LoVo (cell line): ENCODE data around the gene KAZN.

Source experiments
- DNase-seq: peaks from one replicate; pipeline ENCODE4 v3.0.0-alpha.2; 2016; ENCODE audit warnings: low spot score

Gene KAZN

DNA sequence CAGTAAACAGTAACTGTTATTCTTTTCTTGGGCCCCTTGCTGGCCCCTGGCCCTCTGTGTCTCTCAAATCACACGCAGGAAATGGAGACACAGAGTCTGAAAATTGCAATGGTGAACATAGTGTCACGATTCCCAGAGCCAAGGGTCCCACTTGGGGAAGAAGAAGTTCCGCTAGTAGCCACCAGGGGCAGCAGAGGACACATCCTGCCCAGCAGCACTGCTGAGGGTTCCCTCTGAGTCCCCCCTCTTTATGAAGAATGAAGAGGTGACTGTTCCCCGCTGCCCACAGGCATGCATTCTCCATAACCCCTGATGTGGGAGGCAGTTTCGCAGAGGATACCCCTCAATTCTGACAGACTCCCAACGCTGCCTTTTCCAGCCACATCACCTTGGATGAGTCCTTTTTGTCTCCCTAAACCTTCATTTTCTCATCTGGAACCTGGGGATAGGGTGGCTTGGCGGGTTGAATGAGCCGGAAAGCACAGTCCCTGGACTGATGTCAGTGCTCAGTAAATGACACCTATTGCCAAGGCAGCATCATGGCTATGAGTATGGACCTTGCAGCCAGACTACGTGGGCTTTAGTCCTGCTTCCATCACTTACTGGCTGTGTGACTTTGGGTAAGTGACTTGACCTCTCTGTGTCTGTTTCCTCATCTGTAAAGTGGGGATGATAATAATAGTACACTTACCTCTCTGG lies 317.0 kb downstream of the KAZN start:
- DNase-seq: peak; percentile 36

- no peak for DNase-seq
Measured at GRCh38 chr1:14919289-14919688, 320.8 kb downstream of the KAZN start.

DNA sequence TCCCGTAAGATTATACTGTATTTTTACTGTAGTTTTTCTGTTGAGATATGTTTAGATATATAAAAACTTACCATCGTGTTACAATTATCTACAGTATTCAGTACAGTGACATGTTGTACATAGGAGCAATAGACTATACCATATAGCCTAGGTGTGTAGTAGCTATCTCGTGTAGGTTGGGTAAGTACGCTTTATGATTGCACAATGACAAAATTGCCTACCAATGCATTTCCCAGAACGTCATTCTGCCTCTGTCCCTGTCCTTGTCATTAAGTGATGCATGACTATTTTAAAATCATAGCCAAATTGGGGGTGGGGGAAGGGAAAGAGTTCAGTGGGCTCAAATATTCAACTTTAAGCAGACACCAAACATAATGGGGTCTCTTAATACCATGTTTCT lies 321.3 kb downstream of the KAZN start:
- DNase-seq: no peak

DNA sequence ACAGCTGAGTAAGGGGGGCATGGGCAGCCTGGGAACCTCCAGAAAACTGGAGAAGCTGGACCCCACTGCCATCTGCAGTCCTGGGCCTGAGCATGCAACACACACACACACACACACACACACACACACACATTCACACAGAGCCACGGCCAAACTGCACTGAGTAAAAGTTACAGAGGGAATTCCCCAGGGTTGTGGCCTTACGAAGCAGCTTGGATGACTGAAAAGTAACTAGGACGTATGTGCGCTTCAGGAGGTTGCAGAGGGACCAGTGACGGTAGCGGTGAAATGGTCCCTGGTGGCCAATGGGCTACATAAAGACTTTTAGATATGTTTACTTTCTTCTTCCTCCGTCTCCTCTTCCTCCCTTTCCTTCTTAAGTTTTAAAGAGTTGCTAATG lies 322.6 kb downstream of the KAZN start:
- no peak for DNase-seq

- DNase-seq: no peak
Measured at GRCh38 chr1:14922942-14923726, 324.6 kb downstream of the KAZN start.

DNA sequence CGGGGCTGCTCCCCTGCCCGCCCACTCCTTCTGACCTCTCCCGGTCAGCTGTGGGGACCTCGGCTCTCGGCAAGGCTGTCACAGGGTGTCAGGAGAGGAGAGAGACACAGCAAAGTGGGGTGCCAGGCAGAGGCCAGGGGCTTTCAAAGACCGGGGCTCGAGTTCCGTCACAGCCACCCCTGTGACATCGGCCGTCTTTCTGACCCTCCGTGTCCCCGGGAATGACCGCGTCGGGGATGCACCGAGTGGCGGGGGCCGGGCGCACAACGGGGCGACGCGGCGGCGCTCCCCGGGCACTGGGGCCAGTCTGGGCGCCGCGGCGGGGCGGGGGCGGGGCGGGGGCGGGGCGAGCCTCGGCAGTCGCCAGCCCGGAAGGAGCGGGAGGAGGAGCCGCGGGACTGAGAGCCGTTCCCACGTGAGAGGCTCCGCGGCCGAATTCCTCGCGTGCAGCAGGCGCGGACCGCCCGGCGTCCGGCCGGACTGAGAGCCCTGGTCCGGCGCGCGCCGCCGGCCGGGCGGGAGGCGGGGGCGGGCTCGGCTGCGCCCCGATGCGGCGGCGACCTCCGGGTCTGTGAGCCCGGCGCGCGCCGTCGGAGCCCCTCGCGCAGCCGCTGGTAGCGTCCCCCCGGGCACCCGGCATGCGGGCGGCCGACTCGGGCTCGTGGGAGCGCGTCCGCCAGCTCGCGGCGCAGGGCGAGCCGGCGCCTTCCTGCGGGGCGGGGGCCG lies 325.4 kb downstream of the KAZN start:
- DNase-seq: peak; percentile 69

- peak; percentile 51 for DNase-seq
Measured at GRCh38 chr1:14924455-14925331, 326.2 kb downstream of the KAZN start.

DNA sequence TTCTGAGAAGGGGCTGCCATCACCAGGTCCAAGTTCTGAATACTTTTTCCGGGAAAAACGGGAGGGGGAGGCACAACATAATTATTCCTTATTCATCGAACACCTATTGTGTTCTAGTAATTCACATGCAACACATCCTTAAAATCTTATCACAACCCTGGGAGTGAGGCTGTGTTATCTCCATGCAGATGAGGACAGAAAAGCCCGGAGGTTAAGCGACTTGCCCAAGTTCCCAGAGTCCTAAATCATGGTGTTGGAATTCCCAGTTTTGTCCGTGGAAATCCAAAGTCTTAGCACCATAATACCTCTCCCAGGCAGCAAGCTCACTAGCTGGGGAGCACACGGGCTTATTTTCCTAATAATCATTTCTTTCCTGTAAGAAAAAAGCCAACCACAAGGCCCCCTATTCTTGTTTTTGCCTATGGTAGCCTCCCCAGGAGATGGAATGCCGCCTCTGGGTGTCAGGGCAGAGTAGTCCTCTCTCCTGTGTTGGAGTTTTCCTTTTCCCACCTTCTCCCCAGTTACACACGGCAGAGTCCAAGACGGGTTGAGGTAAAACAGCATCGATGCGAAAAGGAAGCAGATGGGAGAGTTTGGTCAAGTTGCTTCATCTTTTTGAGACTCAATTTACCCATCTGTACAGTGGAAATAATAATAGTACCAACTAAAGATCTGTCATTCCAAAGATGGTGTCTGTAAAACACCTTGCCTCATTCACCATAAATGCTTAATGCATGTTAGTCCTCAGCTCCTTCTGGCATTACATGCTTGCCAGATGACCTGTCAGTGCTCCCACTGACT lies 327.1 kb downstream of the KAZN start:
- no peak for DNase-seq

GRCh38 chr1:14926229-14926628 lies 327.7 kb downstream of the KAZN start:
- DNase-seq: no peak

GRCh38 chr1:14926818-14927575 lies 328.5 kb downstream of the KAZN start:
- no peak for DNase-seq

DNA sequence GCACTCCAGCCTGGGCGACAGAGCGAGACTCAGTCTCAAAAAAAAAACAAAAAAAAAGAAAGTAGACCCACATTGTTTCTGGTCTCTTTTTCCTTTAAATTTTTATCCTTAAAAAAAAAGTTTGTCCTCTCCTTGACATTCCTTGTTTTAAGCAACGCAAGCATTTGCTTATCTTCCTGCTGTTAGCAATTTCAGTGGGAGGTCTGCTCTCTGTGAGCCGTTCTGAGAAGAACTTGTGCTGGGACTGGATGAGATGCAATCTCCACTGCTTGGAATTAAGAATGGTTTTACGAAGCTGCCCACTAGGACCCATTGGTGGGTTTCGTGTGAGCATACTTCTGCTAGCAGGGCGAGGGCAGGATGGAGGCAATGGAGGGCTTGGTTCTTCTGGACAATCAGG lies 329.9 kb downstream of the KAZN start:
- no peak for DNase-seq

GRCh38 chr1:14928886-14929546 lies 330.5 kb downstream of the KAZN start:
- DNase-seq: no peak

- peak; percentile 87 for DNase-seq
Measured at GRCh38 chr1:14929547-14930246, 331.2 kb downstream of the KAZN start.

GRCh38 chr1:14930247-14930965 lies 331.9 kb downstream of the KAZN start:
- no peak for DNase-seq

GRCh38 chr1:14932034-14932638 lies 333.7 kb downstream of the KAZN start:
- no peak for DNase-seq

DNA sequence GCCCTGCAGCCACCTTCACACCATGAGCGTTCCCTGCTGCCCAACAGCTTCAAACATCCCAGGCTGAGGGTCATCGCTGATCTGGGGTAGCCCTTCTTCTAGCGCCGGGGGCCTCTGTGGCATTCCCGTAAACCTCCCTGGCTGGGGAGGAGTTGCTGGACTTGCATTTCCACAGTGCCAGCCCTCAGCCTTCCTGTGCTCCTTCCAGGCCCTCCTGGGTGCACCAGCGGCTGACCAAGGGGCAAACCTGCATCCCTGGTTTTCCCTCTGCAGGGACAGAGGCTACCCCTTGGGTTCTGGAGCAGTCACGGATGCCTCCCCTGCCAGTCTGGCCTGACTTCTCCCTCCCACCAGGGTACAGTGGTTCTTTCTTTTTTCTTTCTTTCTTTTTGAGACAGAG lies 336.4 kb downstream of the KAZN start:
- no peak for DNase-seq

DNA sequence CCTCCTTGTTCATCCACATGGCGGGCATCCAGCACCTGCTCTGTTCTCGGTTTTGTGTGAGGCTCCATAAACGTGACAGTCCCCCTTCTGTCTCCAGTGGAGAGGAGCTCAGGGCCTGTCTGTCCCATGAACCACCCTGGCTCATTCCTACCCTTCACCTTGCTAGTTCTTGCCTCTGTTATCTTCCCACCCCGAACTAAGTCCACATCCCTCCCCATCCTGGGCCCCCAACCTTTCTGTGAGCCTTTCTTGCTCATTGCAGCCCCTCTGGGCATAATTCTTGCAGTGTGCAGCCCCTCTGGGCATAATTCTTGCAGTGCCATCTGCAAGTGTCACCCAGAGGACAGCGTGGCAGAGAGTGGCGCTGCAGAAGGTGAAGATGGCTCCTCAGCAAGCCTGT lies 338.3 kb downstream of the KAZN start:
- DNase-seq: no peak
